NCI-H2029 (cell line): ENCODE results near the gene GRIA1.
A peak's percentile ranks its signal among the peaks of the same experiment; 100 is the strongest.

Source experiments
- DNase-seq: peaks from one replicate; lab custom pipeline; 2025; lab: John Stamatoyannopoulos, UW

The GRIA1 gene

DNA sequence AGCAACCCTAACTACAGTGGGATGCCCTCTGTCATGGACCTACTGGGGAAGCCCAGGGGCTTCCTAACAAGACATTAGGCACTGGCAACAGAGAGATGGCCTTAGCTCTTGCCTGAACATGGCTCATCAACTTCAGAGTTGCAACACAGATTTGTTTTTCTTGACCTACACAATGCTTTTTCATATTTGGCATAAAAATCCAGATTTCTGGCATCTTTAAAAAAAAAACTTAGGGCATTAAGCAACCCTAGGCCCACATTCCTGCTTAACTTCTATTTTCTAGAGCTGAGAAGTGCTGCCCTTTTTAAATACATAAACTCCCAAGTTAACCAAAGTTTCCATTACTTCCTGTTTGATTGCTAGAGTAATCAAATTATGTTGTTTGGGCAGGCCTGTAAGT lies 8.0 kb downstream of the GRIA1 start:
- no peak for DNase-seq

DNA sequence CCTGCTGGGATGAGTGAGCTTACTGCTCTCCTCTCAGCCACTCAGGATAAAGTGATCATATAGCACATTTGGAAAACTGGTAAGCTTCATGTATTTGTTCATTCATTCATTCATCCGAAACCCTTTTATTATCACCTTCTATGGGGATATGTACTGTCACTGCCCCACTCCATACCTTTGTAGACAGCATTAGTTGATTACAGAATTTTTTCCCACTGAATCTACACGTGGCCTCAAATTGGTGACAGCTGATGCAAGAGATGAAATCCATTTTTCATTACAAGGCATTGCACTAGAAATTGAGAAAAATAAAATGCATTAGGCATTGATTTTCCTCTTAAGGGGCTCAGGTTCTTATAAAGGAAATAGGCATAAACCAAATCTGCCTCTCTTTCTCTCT lies 9.7 kb downstream of the GRIA1 start:
- no peak for DNase-seq

DNA sequence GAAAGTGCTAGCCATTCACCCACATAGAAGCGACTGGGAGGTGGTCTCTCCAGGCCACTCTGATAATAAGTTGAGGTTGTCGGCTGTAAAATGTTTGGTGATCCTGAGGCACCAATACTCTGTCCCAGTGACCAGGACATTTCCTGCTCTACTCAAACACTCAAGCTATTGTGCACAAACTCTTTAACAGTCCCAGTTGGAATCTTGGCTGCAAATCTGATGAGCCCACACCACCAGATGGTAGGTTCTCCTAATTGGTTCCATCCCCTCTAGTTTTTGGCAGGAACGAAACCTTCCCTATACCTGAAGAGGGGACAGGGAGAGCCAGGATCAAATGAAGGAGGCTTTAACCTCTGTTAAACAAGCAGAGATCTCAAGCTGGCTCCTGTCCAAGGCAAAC lies 14.3 kb downstream of the GRIA1 start:
- DNase-seq: peak; percentile 82

DNA sequence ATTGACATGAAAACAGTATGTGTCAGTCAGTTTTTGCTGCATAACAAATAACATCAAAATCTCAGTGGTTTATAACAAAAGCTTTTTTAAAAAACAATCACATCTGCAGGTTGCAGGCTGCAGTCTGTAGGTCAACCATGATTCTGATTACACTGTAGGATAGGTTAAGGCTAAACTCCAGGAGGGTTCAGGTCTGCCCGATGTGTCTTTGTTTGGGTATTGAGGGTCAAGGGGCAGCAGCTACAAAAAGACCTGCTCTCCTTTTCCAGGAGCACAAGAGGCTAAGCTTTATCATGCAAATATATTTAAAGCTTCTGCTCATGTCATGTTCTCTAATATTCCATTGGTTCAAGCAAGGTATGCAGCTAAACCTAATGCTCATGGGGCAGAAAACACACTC lies 18.2 kb downstream of the GRIA1 start:
- no peak for DNase-seq

DNA sequence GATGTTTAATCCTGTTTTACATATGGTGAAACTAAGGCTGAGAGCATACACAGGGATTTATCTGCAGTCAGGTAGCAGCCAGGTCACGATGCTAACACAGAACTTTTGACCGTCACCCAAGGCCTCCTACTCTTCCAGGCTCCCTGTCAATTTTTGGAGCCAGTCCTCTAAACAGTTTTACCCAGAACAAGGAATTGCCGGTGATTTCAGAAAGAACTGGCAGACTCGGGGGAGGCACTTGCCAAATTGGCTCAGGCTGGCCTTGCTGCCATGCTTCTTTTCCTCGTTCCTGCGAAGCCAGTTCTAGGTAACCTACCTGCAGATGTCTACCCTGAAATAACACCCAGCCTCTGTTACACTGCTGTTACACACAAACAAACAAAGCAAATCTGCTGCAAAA lies 21.2 kb downstream of the GRIA1 start:
- no peak for DNase-seq

DNA sequence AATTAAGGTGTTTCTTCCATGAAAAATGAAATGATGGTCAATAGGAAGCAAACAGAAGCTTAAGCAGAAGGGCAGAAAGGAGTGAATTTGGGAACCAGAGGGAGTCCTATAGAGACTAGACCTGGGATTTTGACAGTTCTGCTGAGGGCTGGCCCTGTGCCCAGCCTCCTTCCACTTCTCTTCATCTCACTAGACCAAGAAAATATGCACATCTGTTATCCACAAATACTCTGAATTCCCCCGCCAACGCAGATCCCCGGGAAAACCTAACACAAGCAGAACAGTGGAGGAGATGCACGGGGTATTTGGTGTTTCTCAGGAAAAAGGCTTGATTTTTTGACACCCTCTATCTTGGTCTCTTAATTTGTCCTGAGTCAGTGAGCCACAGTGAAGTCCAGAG lies 22.7 kb downstream of the GRIA1 start:
- DNase-seq: no peak

DNA sequence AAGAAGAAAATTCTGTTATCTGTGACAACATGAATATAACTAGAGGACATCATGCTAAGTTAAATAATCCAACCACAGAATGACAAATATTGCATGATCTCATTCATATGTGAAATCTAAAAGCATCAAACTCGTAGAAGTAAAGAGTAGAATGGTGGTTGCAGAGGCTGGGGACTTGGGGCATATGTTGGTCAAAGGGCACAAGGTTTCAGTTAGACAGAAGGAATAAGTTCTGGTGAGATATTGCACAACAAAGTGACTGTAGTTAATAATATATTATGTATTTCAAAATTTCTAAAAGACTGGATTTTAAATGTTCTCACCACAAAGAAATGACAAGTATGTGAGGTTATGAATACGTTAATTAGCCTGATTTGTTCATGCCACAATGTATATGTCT lies 24.8 kb downstream of the GRIA1 start:
- DNase-seq: no peak

DNA sequence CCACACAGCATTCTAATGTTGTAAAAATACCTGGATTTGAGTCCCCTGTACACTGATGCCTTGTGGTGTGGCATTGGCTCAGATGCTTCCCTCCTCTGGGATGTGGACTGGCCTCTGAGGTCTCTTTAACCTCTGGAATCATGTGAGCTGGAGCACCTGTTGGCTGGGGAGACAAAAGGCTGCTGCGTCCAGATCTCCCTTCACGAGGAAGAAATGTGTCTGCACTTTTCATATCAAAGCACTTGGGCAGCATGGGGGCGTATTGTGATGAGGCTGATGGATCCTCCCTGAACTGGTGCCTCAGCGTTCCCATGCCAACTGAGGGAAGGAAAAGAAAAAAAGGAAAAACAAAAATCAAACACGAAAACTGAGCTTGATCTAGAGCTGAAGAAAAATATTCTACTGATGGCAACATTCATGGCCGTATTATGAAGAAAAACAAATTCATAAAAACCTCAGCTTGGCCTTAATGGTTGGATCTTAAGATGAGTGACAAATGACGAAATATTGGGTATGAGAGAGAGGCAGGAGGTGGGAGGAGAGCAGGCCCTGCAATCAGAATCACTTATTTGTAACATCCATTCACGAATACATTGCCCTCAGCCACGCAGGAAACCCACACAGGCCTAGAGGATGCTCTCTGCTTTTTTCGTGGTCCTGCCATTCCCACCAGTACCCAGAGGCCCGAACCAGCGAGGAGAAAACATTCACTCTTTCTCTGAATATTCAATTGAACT lies 26.2 kb downstream of the GRIA1 start:
- DNase-seq: no peak

DNA sequence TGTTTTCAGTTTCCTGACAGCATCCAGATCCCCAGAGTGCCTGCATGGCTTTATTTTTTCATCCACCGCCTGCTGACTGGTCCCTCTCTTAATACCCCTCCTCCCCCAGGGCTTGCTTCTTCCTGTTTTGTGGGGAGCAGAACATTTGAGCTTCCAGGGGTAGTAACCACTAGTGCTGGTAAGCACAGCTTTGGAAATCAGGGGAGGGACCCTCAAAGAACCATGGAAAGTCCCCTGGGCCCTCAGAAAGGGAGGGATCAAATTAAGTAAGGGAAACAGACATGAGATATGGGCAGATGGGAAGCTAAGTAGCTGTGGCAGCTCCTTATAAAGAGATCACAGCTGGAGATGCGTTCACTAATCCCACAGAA lies 26.8 kb downstream of the GRIA1 start:
- no peak for DNase-seq

DNA sequence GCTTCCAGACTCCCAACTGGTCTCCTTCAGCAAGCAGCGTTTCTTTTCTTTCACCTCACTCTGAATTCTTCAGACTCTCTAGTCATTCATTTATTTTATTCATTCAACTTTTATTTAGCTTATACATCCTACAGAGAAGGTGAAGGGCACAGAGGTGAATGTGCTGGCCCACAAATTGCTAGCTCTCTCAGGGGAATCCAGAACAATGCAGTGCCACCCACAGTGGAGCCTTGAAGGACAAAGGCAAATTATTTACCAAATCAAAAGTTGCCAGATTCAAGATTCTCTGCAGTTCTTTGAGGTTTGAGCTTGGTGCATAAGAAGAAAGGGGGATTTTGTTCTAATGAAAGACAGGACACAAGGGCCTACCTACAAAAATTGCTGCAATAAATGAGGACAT lies 29.7 kb downstream of the GRIA1 start:
- no peak for DNase-seq

DNA sequence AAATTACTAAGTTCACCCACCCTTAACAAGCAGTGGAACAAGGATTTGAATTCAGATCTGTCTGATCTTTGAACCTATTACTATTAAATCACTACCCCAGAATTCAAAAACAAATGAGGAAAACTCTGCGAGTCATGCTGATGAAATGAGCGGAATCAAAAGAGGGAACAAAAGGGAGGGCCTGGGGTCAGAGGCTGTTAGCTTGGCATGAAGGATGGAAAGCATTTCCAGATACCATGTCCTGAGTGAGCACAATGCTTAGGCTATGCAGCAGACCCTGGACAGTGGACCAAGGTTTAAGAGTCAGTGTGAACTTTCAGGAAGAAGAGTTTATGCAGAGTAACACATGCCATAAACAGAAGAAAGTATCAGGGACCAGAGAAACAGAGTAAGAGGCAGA lies 30.5 kb downstream of the GRIA1 start:
- DNase-seq: no peak

DNA sequence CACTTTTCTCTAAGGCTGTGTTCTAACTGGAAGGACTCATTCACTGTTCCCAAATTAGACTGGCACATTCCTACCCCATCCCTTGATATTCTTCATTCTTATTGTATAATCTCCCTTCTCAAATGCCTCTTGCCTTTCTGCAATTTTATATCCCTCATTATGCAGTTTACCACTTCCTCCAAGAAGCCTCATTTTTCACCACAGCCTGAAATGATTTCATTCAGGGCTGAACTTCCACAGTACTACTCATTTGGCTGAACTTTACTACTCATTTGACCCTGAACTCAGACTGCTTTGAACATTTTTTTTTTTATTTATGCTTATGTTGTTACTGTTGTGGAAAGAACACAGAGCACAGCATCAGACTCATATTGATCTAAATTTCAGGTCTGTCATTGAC lies 32.7 kb downstream of the GRIA1 start:
- no peak for DNase-seq

DNA sequence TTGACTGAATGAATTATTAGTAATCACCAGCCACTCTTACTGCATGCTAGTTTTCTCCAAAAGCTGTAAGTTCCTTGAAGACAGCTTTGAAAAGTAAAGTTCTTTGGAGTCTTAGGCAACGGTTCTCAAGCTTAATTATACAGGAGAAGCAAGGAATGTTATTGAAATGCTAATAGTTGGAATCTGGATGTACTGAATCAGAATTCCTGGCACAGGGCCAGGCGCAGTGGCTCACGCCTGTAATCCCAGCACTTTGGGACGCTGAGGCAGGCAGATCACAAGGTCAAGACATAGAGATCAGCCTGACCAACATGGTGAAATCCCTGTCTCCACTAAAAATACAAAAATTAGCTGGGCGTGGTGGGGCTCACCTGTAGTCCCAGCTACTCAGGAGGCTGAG lies 33.4 kb downstream of the GRIA1 start:
- DNase-seq: no peak

DNA sequence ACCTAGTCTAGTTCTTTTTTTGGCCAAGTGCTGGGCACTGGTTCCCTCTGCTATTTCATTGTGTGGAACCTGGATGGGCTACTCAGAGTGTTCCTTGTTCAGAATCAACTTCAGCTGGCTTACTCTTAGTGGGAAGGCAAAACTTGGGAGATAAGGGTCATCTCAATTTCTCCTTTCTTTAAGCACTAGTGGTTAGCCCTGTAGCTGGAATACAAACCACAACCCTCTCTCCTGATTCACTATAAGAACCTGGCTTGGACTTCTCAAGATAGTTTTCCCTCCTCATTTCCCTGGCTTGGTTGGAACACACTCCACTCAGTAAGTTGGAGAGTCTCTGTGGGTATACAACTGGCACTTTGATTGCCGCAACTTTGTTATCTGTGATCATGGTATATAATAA lies 35.1 kb downstream of the GRIA1 start:
- no peak for DNase-seq

DNA sequence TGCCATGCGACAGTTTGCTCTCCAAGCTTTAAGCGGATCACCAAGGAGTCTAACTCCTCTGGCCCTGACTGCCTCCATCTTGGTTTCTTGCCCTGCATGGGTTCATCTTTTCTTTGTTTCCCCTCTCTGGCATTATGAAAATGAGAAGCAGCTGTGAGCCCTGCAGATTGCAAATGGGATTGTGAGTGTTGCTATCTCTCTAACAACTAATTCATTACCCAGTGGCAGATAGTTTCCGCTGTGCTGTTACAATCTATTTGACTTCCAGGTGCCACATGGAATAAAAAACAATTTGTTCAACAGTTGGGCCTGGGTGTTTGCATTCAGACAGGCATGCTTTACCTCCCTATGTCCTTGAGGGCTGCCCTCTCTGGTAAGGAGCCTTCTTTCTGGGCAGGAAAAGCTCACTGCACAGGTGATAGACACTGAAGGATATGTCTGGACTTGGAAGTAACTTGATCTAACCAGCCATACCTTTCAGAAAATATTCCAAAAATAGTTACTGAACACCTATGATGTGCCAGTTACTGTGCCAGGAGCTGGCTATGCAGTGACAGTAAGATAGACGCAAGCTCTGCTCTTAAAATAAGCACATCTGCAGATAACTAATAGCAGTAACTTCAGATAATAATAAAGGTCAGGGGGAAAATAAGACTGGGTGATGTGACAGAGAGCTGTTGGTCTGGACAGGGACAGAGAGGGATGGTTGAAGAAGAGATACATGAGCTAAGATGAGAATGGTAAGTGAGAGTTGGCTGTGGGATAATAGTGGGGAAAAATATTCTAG lies 40.1 kb downstream of the GRIA1 start:
- DNase-seq: no peak

DNA sequence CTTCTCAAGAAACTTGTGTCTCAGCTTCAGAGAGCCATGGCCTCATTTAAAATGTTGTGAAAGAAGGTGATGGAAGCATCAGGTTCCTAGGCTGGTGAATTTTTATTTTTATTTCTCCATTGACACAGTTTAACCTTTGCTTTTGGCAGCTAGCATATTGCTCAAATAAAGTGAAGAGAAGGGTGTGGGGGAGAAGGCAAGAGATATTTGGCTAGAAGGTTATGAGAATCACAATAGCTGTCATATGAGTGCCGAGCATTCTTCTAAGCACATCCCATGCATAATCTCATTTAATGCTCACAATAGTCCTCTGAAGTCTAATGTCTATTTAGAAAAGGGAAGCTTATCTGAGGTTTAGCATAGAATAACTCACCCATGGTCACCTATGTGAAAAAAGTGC lies 43.1 kb downstream of the GRIA1 start:
- DNase-seq: no peak

DNA sequence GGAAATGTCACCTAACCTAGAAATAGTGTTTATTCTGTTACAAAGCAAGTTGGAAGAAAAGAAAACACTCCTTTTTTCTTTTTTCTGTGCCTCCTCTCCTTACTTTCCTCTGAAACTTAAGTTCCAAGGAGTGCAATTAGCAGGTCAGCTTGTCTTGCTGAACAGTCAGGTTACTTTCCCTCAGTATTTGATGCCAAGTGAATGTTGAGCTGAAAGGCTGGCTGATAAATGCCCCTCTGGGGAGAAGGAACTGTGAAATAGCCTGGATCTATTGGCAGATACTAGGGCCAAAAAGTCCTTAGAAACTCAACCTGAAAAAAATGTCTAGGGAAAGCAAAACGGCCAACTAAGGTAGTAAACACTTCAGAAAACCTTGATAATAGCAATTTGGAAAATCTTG lies 43.6 kb downstream of the GRIA1 start:
- DNase-seq: no peak

DNA sequence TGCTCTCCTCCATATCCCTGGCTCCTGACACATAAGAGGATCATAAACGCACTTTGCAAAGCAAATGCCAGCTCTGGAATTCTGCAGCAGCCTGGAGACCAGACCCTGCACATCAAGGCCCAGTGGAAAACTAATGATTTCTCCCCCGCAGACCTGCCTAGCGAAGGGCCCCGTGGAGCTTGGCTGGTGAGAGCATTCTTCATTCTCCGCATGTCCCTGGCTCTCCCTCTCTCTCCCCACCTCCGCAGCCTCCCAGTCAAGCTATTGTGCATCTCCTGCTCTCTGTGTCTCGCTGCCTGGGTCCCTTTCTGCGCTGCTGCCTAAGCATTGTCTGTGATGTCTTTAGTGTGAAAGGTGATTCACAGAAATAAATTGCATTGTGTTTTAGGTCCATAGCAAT lies 46.7 kb downstream of the GRIA1 start:
- DNase-seq: no peak

DNA sequence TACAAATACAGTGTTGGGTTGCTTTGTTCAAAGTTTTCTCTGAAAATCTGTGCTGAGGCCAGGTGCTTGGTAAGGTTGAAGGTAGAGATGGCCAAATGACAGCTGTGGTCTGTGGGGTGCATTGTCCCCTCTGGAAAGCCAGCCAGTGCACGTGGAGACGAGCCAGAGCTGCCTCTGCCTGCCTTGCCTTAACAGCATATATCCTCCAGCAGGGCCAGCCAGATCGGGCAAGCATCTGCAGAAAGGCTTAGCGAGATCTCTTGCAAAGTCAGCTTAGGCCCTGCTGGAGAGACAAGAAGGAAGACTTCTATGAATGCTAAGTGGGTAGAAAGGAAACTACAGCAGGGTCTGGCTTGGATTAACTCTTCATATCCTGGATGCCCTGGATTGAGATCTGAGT lies 49.5 kb downstream of the GRIA1 start:
- DNase-seq: no peak

DNA sequence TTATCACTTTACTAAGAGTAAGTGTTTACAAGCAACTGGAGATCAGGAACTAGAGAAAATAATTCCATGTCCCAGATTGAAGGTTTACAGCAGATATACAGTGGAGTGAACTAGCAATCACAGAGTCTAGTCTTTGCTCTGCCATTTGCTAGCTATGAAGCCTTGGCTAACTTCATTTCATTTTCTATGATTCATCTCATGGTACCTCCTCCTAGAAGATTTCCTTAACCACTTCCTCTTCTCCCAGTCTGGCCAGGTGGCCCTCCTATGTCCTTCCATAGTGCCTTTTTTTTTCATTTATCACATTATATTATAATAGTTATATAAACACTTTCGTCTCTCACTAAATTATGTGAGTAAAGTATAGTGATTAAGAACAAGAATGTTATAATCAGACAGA lies 52.1 kb downstream of the GRIA1 start:
- peak; percentile 9 for DNase-seq

DNA sequence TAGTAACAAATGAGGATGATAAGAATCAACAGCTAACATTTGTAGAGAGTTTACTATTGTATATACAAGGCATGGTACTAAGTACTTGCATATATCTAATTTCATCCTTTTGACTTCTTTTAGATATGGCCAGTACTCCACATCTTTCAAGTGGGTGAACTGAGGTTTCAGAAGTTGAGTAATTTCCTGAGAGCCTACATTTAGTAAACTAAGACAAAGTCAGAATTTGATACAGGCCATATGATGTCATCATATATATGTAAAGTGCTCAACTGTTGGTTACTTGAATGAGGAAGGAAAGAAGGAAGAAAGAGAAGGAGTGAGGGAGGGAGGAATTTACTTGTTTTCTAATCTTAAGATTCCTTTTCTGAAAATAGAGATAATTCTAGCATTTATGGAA lies 52.8 kb downstream of the GRIA1 start:
- no peak for DNase-seq

DNA sequence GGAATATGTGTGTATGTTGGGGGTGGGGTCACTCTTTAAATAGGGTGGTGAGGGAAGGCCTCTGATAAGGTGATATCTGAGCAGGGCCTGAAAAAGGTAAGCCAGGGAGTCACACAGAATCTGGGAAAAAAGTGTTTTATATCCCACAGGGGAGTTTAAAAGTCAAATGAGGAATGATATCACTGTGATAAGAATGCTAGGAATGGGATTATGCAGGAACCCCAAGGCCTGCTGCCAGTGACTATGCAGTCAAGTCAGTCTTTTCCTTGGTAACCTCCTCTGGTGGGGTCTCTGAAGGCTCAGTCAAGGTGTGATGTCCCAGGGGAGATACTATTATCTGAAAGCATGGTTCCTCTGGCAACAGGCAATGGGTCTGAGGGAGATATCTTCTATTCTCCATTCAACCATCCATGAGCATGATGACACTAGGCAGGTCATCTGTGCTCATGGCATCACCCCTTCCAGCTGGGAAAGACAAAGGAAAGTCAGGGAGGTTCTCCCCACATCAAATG lies 53.5 kb downstream of the GRIA1 start:
- DNase-seq: no peak

DNA sequence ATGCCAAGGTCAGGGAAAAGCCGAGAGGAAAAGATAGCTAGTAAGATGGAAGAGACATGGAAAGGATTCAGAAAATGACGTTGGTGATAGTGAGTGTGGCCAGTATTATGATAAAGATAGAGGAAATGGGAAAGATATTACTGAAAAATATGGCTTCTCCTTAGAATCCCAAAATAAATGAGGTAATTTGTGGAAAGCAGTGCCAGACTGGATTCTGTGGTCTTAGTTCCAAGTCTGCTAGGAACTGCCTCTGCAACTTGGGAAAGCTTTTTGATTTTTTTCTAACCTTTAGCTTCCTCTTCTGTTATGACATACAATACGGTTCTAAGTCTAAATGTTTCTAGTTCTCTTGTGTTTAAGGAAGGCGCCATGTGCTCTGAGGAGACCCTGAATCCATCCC lies 54.2 kb downstream of the GRIA1 start:
- no peak for DNase-seq

DNA sequence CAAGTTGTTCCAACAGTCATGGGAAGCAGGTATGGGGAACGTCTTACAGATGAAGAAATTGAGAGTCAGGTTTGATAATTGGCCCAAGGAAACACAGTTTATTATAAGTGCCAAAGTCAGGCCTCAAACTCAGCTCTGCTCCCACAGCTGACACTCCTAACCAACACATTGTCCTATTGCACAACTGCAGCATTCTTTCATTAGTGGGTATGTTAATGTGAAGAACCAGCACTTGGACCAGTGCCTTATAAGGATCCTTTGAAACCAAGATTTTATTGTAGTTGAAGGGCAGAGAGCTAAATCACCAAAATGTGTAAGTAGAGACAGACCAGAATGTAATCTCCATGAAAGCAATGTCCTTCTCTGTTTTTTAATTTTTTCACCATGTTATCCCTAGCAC lies 56.1 kb downstream of the GRIA1 start:
- no peak for DNase-seq
